Measurements from ENCODE around the gene RCBTB1. TPM values are rescaled to one million over a fixed set of nuclear protein-coding genes. Genes with fewer than 3 reads are reported as not detected.
"Not testable (repeated sequence)": the region's sequence is repeated elsewhere in the genome, so short reads cannot be mapped to it uniquely, and the experiment has no call there.

The RCBTB1 gene
- total RNA-seq, 2 experiments from 2014 or later = 15.1 to 31.1 TPM

DNA sequence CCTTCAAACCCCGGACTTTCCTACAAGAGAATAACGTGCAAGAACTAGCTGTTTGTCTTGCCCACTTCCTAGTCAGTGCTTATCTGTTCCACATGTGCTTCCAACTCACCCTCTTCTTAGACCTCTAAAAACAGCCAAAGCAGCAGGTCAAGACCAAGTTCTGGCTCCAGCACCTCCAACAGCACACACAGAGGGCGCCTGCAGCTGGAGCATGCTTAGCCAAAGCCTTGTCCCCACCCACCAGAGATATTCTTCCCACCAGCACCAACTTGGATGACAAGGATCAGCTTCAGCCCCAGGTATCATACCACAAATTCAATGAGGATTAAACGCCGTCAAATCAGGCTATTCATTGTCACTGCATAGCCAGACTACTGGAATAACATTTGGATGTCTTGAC is 17.9 kb downstream of the RCBTB1 start:
- H3K4me2 ChIP-seq (ENCODE audit: low read length) = no peak overlapping the region
- TF ChIP-seq CTCF (conservative IDR thresholded peaks at IDR 0.05; ENCODE audit: low read length) = no peak
- ChIA-PET POLR2A (interaction anchor here (0.5 to 1.4 kb wide), 3 partner anchors 10 to 127 kb away, joined by 3 to 4 read pairs (median 3); no protein-coding TSS in a partner anchor), CTCF (ENCODE audit: unreplicated experiment) (no interaction called here)
- intact Hi-C loops (cut with micrococcal nuclease; ENCODE audit: unreplicated experiment) = no loop called here
- no peak overlapping the region for H3K4me3 ChIP-seq (ENCODE audit: low read depth, low read length, poor library complexity, severe bottlenecking)
- peaks cover 25% of the 10 kb centered on the region for H3K36me3 ChIP-seq (ENCODE audit: insufficient read depth, low read length)
- no peaks in the 10 kb centered on the region for H4K20me1 ChIP-seq (ENCODE audit: insufficient read depth, low read length)
- H3K9me2 ChIP-seq (ENCODE audit: insufficient read depth, low read length) = no peaks in the 10 kb centered on the region
- no TSS peak for BruUV-seq (replicated peaks)
- DNase-seq (ENCODE audit: low spot score) = no peak
- H3K4me1 ChIP-seq (ENCODE audit: insufficient read depth, low read length, poor library complexity, severe bottlenecking) = peaks cover 6% of the 10 kb centered on the region
- H2AFZ ChIP-seq (ENCODE audit: low read length) = no peak overlapping the region
- H3K79me2 ChIP-seq (ENCODE audit: insufficient read depth, low read depth, low read length) = no peaks in the 10 kb centered on the region
- H3K27ac ChIP-seq (ENCODE audit: low read depth, low read length, poor library complexity, severe bottlenecking) = no peak overlapping the region
- no peaks in the 10 kb centered on the region for H3K9me3 ChIP-seq (ENCODE audit: low read length)

DNA sequence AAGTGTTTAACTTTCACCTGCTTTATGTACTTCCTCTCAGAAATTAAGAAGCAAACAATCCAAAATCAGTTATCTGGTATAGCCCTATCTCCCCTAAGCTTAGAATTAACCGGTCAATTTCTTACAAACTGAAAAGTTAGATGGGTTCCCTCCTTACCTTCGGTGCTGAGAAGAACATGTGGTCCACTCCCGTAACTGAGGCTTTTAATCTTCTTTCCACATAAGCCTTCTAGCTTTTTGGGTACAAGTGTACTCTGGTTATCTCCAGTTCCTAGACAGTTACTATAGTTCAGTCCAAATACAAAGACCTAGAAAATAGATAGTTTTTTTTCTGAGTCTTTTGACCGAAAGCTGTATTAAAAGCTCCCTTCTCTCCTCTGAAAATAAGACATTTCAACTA is 18.9 kb downstream of the RCBTB1 start:
- POLR2A ChIA-PET = interaction anchor here (0.6 to 1.4 kb wide), 3 partner anchors 11 to 66 kb away, joined by 3 to 5 read pairs (median 4); no protein-coding TSS in a partner anchor
- no peaks in the 10 kb centered on the region for H3K79me2 ChIP-seq (ENCODE audit: insufficient read depth, low read depth, low read length)
- peaks cover 27% of the 10 kb centered on the region for H3K36me3 ChIP-seq (ENCODE audit: insufficient read depth, low read length)
- no peak for DNase-seq (ENCODE audit: low spot score)
- no TSS peak for BruUV-seq (replicated peaks)
- H3K4me2 ChIP-seq (ENCODE audit: low read length) = no peak overlapping the region
- TF ChIP-seq CTCF (conservative IDR thresholded peaks at IDR 0.05; ENCODE audit: low read length) (no peak), EZH2phosphoT487 (IDR thresholded peaks at IDR 0.05; ENCODE audit: borderline replicate concordance, low read depth, low read length) (no peak)
- H3K9me3 ChIP-seq (ENCODE audit: low read length) = no peaks in the 10 kb centered on the region
- no peak overlapping the region for H2AFZ ChIP-seq (ENCODE audit: low read length)
- H3K4me3 ChIP-seq (ENCODE audit: low read depth, low read length, poor library complexity, severe bottlenecking) = no peak overlapping the region
- CTCF ChIA-PET (ENCODE audit: unreplicated experiment) = no interaction called here
- no peaks in the 10 kb centered on the region for H3K9me2 ChIP-seq (ENCODE audit: insufficient read depth, low read length)
- no peak overlapping the region for H3K27ac ChIP-seq (ENCODE audit: low read depth, low read length, poor library complexity, severe bottlenecking)
- no peaks in the 10 kb centered on the region for H4K20me1 ChIP-seq (ENCODE audit: insufficient read depth, low read length)
- peaks cover 1% of the 10 kb centered on the region for H3K4me1 ChIP-seq (ENCODE audit: insufficient read depth, low read length, poor library complexity, severe bottlenecking)
- intact Hi-C loops (cut with micrococcal nuclease; ENCODE audit: unreplicated experiment) = no loop called here

DNA sequence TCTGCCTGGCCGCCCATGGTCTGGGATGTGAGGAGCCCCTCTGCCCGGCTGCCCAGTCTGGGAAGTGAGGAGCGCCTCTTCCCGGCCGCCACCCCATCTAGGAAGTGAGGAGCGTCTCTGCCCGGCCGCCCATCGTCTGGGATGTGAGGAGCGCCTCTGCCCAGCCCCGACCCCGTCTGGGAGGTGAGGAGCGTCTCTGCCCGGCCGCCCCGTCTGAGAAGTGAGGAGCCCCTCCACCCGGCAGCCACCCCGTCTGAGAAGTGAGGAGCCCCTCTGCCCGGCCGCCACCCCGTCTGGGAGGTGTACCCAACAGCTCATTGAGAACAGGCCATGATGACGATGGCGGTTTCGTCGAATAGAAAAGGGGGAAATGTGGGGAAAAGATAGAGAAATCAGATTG is 19.9 kb downstream of the RCBTB1 start:
- POLR2A ChIA-PET = interaction anchor here (0.7 kb wide), 1 partner anchor 125 kb away, joined by 3 read pairs; no protein-coding TSS in a partner anchor

More for the DNA sequence above, 19.9 kb downstream of the RCBTB1 start:
- BruUV-seq (replicated peaks); H3K4me3 ChIP-seq (ENCODE audit: low read depth, low read length, poor library complexity, severe bottlenecking); H3K9me2 ChIP-seq (ENCODE audit: insufficient read depth, low read length); H4K20me1 ChIP-seq (ENCODE audit: insufficient read depth, low read length); H3K79me2 ChIP-seq (ENCODE audit: insufficient read depth, low read depth, low read length); DNase-seq (ENCODE audit: low spot score); H3K9me3 ChIP-seq (ENCODE audit: low read length); H3K4me2 ChIP-seq (ENCODE audit: low read length); H3K27ac ChIP-seq (ENCODE audit: low read depth, low read length, poor library complexity, severe bottlenecking); H3K4me1 ChIP-seq (ENCODE audit: insufficient read depth, low read length, poor library complexity, severe bottlenecking); CTCF ChIA-PET (ENCODE audit: unreplicated experiment); intact Hi-C loops (cut with micrococcal nuclease; ENCODE audit: unreplicated experiment); H2AFZ ChIP-seq (ENCODE audit: low read length): not testable (repeated sequence)
- H3K36me3 ChIP-seq (ENCODE audit: insufficient read depth, low read length) = peaks cover 37% of the 10 kb centered on the region
